CD4-positive, alpha-beta T cell treated with Interleukin-6 at 100 ng/mL for 8 hours (primary cell): ENCODE measurements around the gene NUDT7.

Experiments used
- DNase-seq: peaks from one replicate; pipeline ENCODE4 v3.0.0-alpha.2; 2020; ENCODE audit warnings: mixed read lengths, low spot score

The NUDT7 gene

DNA sequence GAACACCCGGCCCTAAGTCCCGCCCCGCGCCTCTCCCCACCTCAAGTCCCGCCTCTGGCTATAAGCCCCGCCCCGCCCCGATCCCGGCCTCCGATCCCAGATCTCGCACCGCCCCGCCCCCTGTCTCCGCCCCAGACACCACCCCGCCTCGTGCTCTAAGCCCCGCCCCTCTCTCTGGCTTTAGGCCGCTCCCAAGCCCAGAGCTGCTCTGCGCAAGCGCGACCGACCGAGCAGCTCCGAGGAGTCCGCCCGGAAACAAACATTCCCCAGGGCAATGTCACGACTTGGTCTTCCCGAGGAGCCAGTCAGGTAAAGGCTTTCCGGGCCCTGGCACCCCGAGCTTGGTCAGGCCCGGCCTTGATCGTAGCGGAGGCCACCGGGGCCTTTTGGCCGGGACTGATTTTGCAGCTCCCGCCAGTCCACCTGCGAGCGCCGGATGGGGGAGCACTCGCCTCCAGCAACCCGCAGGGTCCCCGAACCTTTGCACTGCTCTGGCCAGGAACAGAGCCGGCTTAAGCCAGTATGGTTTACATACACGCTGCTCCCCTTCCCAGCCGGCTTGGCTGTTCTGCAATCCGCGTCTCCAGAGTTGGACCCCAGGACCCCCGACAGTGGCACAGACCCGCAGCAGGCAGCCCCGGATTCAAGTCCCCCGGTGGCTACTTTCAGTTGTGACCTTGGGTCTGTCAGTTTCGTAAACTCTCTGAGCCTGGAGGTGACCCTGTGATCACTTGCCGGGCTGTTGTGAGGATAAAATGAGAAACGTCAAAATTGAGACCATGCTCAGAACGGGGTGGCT, at the start of gene NUDT7:
Gene NUDT7 (plus strand): TSS at position 206 of the 799 bp plus-strand sequence. CDS start 69 bp downstream, at position 275.
- DNase-seq: peak; percentile 98

DNA sequence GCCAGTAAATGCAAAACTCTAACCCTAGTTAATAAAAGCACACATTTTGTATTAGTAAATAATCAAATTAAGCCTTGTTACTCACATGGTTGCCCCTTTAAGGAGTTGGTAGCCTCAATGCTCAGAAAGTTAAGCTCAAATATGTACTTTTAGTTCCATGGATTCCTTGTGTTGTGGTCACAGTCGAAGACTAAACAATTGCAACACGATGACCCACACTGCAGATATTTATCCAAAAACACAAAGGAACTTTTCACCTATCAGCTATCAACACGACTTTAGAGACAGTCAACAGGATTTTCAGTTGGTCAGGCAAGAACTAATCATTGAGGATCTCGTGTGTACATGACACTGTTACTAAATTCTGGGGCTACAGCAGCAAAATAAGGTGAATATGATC, 47.4 kb upstream of the NUDT7 start:
- DNase-seq: no peak

GRCh38 chr16:77675464-77676324, 46.6 kb upstream of the NUDT7 start:
- DNase-seq: peak; percentile 46

GRCh38 chr16:77677129-77677528, 45.2 kb upstream of the NUDT7 start:
- no peak for DNase-seq

- DNase-seq: no peak
These were observed 42.9 kb upstream of the NUDT7 start for GRCh38 chr16:77679391-77679790.

DNA sequence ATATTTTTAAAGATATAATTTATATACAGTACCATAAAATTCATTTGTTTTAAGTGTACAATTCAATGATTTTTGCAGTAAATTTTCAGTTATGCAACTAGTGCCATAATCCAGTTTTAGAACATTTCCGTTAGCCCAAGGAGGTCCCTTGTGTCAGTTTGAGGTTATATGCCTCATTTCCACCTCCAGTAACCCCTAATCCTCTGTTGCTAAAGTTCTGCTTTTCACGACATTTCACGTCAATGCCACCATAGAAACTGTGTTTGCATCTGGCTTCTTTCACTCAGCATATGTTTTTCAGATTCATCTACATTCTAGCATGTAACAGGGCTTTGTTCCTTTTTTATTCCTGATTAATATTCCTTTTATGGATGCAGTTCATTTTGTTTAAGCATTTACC, 42.4 kb upstream of the NUDT7 start:
- no peak for DNase-seq

- no peak for DNase-seq
These were observed 41.8 kb upstream of the NUDT7 start for GRCh38 chr16:77680496-77680895.

GRCh38 chr16:77682586-77682985, 39.7 kb upstream of the NUDT7 start:
- no peak for DNase-seq

DNA sequence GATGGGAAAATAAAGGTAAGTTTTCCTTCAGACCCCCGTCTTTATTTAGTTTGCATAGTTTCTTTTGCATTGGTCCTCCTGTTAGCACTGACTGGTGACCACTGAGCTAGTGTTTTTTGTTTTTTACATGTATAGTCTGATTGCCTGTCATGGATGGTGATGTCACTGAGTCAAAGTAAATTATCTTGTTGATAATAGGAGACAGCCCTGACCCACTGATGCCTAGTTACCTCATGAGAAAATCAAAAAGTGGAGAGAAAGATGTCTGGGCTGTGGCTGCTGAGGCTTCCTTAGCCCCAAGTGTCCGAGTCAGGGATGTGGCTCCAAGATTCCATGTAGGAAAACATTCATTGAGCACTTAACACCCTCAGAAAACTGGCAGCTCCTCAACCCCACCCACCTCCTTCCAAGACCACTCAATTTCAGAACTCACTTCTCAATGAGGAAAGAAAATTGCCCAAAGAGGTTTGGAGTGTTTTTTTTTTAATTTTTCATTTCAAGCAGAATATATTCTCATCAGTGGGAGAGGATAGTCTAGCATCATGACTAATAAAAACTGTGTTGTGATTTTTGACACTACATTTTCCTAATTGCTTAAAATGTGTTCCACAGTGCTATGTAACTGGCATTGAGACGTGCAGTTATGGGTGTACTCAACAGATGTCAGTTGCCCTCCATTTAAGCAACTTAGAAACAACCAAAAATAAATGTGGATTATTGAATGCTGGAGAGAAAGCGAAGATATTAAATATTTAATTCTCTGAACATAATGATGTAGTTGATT, 38.7 kb upstream of the NUDT7 start:
- DNase-seq: no peak

- DNase-seq: no peak
These were observed 38.2 kb upstream of the NUDT7 start for GRCh38 chr16:77684181-77684526.

DNA sequence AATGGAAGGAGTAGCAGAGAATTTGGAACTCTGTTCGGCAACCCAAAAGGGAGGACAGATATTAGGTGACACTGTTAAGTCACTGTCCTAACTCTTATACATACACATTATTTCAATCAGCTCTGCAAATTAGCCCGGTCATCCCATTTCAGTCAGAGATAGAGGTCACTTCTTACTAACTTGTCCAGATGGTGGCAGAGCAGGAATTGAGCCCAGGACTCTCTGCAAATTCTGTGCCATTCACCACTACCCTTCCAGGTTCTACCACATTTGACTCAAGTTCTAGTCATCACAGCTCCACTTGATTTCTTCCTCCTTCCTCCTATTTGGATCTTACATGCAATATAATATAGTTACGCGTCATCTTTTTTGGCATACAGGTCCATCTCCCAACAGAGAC, 35.9 kb upstream of the NUDT7 start:
- DNase-seq: no peak

DNA sequence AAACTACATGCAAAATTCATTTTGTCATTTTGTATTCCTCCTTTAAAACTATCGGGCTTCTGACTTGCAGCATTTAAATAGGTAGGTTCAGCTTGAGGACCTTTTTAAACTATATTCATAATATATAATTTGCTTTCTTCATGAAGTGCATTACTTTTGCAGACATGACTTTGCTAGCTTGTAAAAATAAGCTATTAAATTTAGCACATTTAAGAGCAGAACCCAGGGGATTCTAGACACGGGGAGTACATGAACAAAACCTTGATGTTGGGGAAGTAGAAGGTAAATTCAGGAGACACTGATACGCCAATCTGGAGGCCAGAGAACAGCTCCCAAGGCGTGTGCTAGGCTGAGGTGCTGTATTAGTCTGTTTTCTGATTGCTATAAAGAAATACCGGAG, 32.3 kb upstream of the NUDT7 start:
- DNase-seq: no peak

DNA sequence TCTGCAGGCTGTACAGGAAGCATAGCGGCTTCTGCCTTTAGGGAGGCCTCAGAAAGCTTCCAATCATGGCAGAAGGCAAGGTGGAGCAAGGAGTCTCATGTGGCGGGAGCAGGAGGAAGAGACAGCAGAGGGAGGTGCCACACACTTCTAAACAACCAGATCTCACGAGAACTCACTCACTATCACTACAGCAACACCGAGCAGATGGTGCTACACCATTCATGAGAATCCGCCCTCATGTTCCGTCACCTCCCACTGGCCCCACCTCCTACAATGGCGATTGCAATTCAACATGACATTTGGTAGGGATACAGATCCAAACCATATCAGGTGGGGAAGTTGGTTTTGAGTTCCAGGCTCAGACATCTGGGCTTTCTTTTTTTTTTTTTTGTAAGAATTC, 31.9 kb upstream of the NUDT7 start:
- no peak for DNase-seq

DNA sequence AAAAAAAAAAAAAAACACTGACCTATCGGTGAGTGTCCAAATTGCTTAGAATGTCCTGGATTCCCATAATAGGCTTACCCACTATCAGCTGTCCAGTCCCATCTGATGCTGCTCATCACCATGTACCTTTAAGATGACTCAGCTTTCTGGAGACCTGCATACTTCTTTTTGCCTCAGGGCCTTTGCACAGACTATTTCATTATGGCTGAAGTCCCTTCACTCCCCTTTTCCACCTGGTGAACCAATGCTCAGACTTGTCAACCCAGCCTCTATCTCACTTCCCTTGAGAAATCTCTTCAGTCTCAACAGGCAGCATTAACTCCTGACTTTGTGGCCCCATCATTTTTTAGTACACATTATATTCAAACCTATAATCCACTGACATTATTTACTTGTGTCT, 29.7 kb upstream of the NUDT7 start:
- no peak for DNase-seq

DNA sequence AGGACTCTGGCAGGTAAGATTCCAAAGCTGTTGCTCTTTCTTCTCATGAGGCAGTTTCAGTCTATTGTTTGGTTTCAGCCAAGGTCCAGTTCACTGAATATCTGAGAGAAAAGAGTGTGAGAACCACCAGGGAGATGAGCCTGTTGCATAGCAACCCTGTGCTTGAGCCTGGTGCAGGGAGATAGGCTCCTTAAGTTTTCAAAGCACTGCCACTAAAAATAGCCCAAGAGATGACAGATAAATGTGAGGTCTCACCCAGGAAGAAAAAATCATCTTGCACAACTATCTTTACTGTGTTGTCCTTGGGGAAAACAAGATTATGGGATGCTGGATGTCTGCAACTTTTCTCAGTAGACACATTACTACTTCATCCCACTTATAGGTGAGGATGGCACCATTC, 26.2 kb upstream of the NUDT7 start:
- no peak for DNase-seq

- no peak for DNase-seq
These were observed 21.5 kb upstream of the NUDT7 start for GRCh38 chr16:77700846-77701245.

GRCh38 chr16:77705351-77705750, 17.0 kb upstream of the NUDT7 start:
- DNase-seq: no peak

DNA sequence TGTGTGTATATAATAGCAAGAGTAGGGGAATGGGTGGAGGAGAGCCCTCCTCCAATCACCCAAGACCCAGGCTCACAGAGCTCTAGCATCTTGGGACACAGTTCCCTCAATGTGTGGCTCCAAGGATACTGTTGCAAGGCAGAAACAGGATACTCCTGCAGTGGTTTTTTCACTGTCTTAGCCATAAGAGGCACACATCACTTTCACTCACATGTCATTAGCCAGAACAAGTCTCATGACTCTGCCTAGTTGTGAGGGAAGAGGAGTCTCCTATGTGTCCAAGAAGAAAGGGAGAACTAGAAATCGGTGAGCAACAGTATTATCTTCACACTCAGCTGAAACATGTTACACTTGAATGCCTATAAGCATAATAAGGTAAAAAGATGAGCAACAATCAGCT, 11.1 kb upstream of the NUDT7 start:
- DNase-seq: no peak

DNA sequence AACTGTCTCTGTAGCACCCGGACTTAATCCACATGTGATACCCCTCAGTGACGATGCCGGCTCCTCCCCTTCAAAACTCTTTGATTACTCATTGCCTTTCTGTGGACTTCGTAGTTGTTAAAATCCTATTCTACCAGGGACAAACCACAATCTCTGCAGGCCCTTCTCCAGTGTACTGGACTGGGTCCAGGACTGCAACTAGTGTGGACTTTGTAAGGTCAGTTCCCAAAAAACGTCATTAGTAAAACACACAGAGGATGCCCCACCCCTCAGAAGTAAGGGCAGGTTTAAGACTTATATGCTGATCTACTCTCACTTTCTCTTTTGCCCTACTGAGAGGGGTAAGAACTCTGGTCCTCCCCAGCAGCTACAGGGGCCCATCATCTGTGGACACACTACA, 10.5 kb upstream of the NUDT7 start:
- no peak for DNase-seq

- DNase-seq: no peak
These were observed 7.2 kb upstream of the NUDT7 start for GRCh38 chr16:77715145-77715544.

- no peak for DNase-seq
These were observed 484 bp upstream of the NUDT7 start for GRCh38 chr16:77721752-77722308.

GRCh38 chr16:77723108-77723514, 797 bp downstream of the NUDT7 start:
- DNase-seq: no peak
